H1 (cell line): ENCODE measurements around the gene ANKS1A. TPM values are rescaled to one million over a fixed set of nuclear protein-coding genes. Genes with fewer than 3 reads are reported as not detected.

Source experiments
- CTCF ChIA-PET: fragments of 300-600 bp; sonication (Branson Sonifier 250); formaldehyde crosslinking; loops from one replicate; lab custom pipeline; 2021; ENCODE audit not compliant: partially characterized antibody; lab: Charles Lee
- POLR2A ChIA-PET: fragments of 300-600 bp; sonication (Branson Sonifier 250); formaldehyde crosslinking; loops from one replicate; lab custom pipeline; 2021; ENCODE audit warnings: inconsistent platforms; ENCODE audit not compliant: partially characterized antibody; lab: Charles Lee
- DNase-seq, 2 experiments: peaks; one replicate each; pipeline versions ENCODE4 v3.0.0 to v3.0.0-alpha.2; 2010 to 2022; ENCODE audit warnings: low spot score in 2 of 2, low read depth in 1 of 2, mixed read lengths in 1 of 2
- FAIRE-seq: peaks from 2 replicates; lab custom pipeline; 2011; peaks lifted over from hg19 to GRCh38; lab: Jason Lieb, UNC
- H2AFZ ChIP-seq: 2 replicates; pipeline ENCODE4 v1.8.1; 2012; ENCODE audit warnings: low read length, inconsistent platforms
- H2AK5ac ChIP-seq: 2 replicates; pipeline ENCODE4 v1.6.1; 2013; ENCODE audit warnings: low read depth, low read length
- H2BK120ac ChIP-seq: replicated peaks from 2 replicates; pipeline ENCODE3; 2013; ENCODE audit warnings: low read depth, low read length, inconsistent platforms
- H2BK12ac ChIP-seq: 2 replicates; pipeline ENCODE4 v1.6.1; 2013; ENCODE audit warnings: low read depth, low read length
- H2BK15ac ChIP-seq: 2 replicates; pipeline ENCODE4 v1.6.1; 2013; ENCODE audit warnings: low read length
- H2BK20ac ChIP-seq: 2 replicates; pipeline ENCODE4 v1.6.1; 2013; ENCODE audit warnings: low read length
- H2BK5ac ChIP-seq: 2 replicates; pipeline ENCODE4 v1.6.1; 2013; ENCODE audit warnings: low read depth, low read length
- H3K14ac ChIP-seq: 2 replicates; pipeline ENCODE4 v1.6.1; 2013; ENCODE audit warnings: inconsistent platforms; ENCODE audit not compliant: insufficient read length
- H3K18ac ChIP-seq: 2 replicates; pipeline ENCODE4 v1.6.1; 2013; ENCODE audit warnings: low read length; ENCODE audit errors: extremely low read depth
- H3K23ac ChIP-seq: 2 replicates; pipeline ENCODE4 v1.6.1; 2013; ENCODE audit warnings: inconsistent platforms; ENCODE audit not compliant: insufficient read length
- H3K23me2 ChIP-seq: 2 replicates; pipeline ENCODE4 v1.6.1; 2013; ENCODE audit warnings: low read depth, low read length
- H3K27ac ChIP-seq: 2 replicates; pipeline ENCODE4 v1.6.1; 2011; ENCODE audit warnings: low read depth, low read length, inconsistent platforms
- H3K27me3 ChIP-seq, 4 experiments: replicated peaks in 1 of 4; 1 replicate in 1 of 4; 2 replicates in 3 of 4; pipeline versions ENCODE4 v1.6.1 to v1.8.1; 2011 to 2013; ENCODE audit warnings: low read length in 3 of 4, mild to moderate bottlenecking in 3 of 4, inconsistent platforms in 2 of 4, mixed read lengths in 2 of 4, moderate library complexity in 1 of 4; ENCODE audit not compliant: control insufficient read depth in 3 of 4, insufficient read depth in 3 of 4; ENCODE audit errors: extremely low read depth in 1 of 4
- H3K36me3 ChIP-seq, 4 experiments: 2 replicates each; pipeline versions ENCODE4 v1.6.1 to v1.8.1; 2011 to 2013; ENCODE audit warnings: mild to moderate bottlenecking in 4 of 4, low read length in 3 of 4, moderate library complexity in 2 of 4, control low read depth in 1 of 4, inconsistent platforms in 1 of 4; ENCODE audit not compliant: insufficient read depth in 4 of 4, control insufficient read depth in 2 of 4
- H3K4ac ChIP-seq: replicated peaks from 2 replicates; pipeline ENCODE3; 2013; ENCODE audit warnings: low read length, low read depth, mixed read lengths, inconsistent platforms; ENCODE audit not compliant: insufficient read length
- H3K4me1 ChIP-seq, 4 experiments: replicated peaks in 1 of 4; 1 replicate in 1 of 4; 2 replicates in 3 of 4; pipeline versions ENCODE4 v1.6.1 to v1.8.1; 2011 to 2013; ENCODE audit warnings: low read length in 3 of 4, inconsistent platforms in 2 of 4, mixed read lengths in 1 of 4; ENCODE audit not compliant: insufficient read depth in 4 of 4, control insufficient read depth in 3 of 4
- H3K4me2 ChIP-seq, 2 experiments: 2 replicates each; pipeline versions ENCODE4 v1.6.1 to v1.8.1; 2011 to 2013; ENCODE audit warnings: low read depth in 2 of 2, low read length in 2 of 2, control low read depth in 1 of 2, inconsistent platforms in 1 of 2, mild to moderate bottlenecking in 1 of 2; ENCODE audit not compliant: insufficient read depth in 1 of 2
- H3K4me3 ChIP-seq, 4 experiments: fragments of 200-600, 300-600 bp in 1 of 4; sonication (generic), shearing (Covaris generic), sonication (Bioruptor Twin) in 1 of 4; 2 replicates each; pipeline versions ENCODE4 v1.5.1 to v1.8.1; 2011 to 2016; ENCODE audit warnings: low read length in 4 of 4, low read depth in 3 of 4, control low read depth in 2 of 4, inconsistent platforms in 2 of 4, mild to moderate bottlenecking in 2 of 4, mixed read lengths in 1 of 4, moderate library complexity in 1 of 4; ENCODE audit not compliant: insufficient read depth in 2 of 4; ENCODE audit errors: extremely low read depth in 1 of 4
- H3K56ac ChIP-seq: replicated peaks from 2 replicates; pipeline ENCODE3; 2013; ENCODE audit warnings: low read depth, mild to moderate bottlenecking, mixed read lengths, low read length, inconsistent platforms; ENCODE audit not compliant: insufficient read length
- H3K79me1 ChIP-seq: 2 replicates; pipeline ENCODE4 v1.6.1; 2013; ENCODE audit warnings: low read depth, low read length, control low read depth
- H3K79me2 ChIP-seq, 2 experiments: 2 replicates each; pipeline versions ENCODE4 v1.6.1 to v1.8.1; 2012 to 2013; ENCODE audit warnings: low read length in 2 of 2, mild to moderate bottlenecking in 2 of 2, inconsistent platforms in 1 of 2; ENCODE audit not compliant: insufficient read depth in 2 of 2, control insufficient read depth in 1 of 2
- H3K9ac ChIP-seq, 4 experiments: replicated peaks in 1 of 4; 1 replicate in 1 of 4; 2 replicates in 3 of 4; pipeline versions ENCODE4 v1.6.1 to v1.8.1; 2011 to 2013; ENCODE audit warnings: low read depth in 3 of 4, low read length in 3 of 4, control low read depth in 2 of 4, mild to moderate bottlenecking in 2 of 4, moderate library complexity in 2 of 4, inconsistent platforms in 1 of 4; ENCODE audit errors: extremely low read depth in 1 of 4
- H3K9me3 ChIP-seq, 2 experiments: 2 replicates each; pipeline versions ENCODE4 v1.6.1 to v1.8.1; 2012 to 2013; ENCODE audit warnings: mild to moderate bottlenecking in 2 of 2, moderate library complexity in 2 of 2, control low read depth in 1 of 2, inconsistent platforms in 1 of 2, low read depth in 1 of 2, low read length in 1 of 2, mixed read lengths in 1 of 2; ENCODE audit not compliant: insufficient read depth in 2 of 2
- H4K20me1 ChIP-seq, 2 experiments: replicated peaks in 1 of 2; 2 replicates each; pipeline versions ENCODE3 to v1.8.1; 2011 to 2013; ENCODE audit warnings: inconsistent platforms in 2 of 2, low read length in 2 of 2, mild to moderate bottlenecking in 1 of 2; ENCODE audit not compliant: insufficient read depth in 2 of 2, control insufficient read depth in 1 of 2
- H4K5ac ChIP-seq: 2 replicates; pipeline ENCODE4 v1.6.1; 2013; ENCODE audit warnings: low read length, low read depth, mixed read lengths, inconsistent platforms; ENCODE audit not compliant: insufficient read length
- H4K8ac ChIP-seq: 2 replicates; pipeline ENCODE4 v1.8.0; 2013; ENCODE audit warnings: mild to moderate bottlenecking, moderate library complexity, low read length, inconsistent platforms; ENCODE audit not compliant: insufficient read depth; ENCODE audit errors: extremely low read depth
- H4K91ac ChIP-seq: replicated peaks from 2 replicates; pipeline ENCODE3; 2013; ENCODE audit warnings: low read length, mixed read lengths, inconsistent platforms; ENCODE audit not compliant: insufficient read length
- HDAC6 ChIP-seq: IDR thresholded peaks from one replicate; pipeline ENCODE4 v1.7.1; 2012; ENCODE audit warnings: low read depth, mild to moderate bottlenecking, inconsistent platforms, low read length, moderate library complexity
- TEAD4 ChIP-seq: IDR thresholded peaks from 2 replicates; pipeline ENCODE4 v1.6.1; 2012; ENCODE audit warnings: low read depth, low read length, inconsistent platforms, mixed read lengths
- WGBS, 2 experiments: shearing (Covaris generic) in 1 of 2; methylation state at CpG; one replicate each; pipeline versions ENCODE4 v1.1.6 to v1.1.7; 2013 to 2015; ENCODE audit warnings: low lambda C conversion rate in 2 of 2, mixed read lengths in 2 of 2, inconsistent platforms in 1 of 2, low coverage in 1 of 2, missing lambda C conversion rate in 1 of 2; ENCODE audit not compliant: insufficient replicate concordance in 2 of 2, insufficient coverage in 1 of 2, insufficient read length in 1 of 2; ENCODE audit errors: extremely low coverage in 1 of 2, missing lambda C conversion rate in 1 of 2; 5-methylcytosine and 5-hydroxymethylcytosine counted together
- polyA plus RNA-seq, 7 experiments: library from polyadenylated mRNA; depleted of rRNA in 3 of 7; stranded (reverse) in 5 of 7; unstranded in 2 of 7; fragments of >200 nt in 5 of 7; fragments of 200-250 nt in 2 of 7; gene quantifications; 1 replicate in 5 of 7; 2 replicates in 1 of 7; 4 replicates in 1 of 7; pipeline versions ENCODE4 v1.2.1 to v1.2.3, GENCODE V29; 2011 to 2013; ENCODE audit warnings: missing spikeins in 2 of 7, mixed read lengths in 2 of 7
- total RNA-seq: library from RNA; stranded (reverse); fragmentation: NEBNext Ultra II Directional; extraction: Animal tissue kit (Norgen Biotek cat#: 25700); gene quantifications from 2 replicates; pipeline ENCODE4 v1.2.1, GENCODE V29; 2021

The ANKS1A gene
- total and polyA plus RNA-seq, 2 of the 8 experiments (the other 6 are each of a cell fraction or from before 2014, with no cell fraction given), result 9.8 to 30.9 TPM

DNA sequence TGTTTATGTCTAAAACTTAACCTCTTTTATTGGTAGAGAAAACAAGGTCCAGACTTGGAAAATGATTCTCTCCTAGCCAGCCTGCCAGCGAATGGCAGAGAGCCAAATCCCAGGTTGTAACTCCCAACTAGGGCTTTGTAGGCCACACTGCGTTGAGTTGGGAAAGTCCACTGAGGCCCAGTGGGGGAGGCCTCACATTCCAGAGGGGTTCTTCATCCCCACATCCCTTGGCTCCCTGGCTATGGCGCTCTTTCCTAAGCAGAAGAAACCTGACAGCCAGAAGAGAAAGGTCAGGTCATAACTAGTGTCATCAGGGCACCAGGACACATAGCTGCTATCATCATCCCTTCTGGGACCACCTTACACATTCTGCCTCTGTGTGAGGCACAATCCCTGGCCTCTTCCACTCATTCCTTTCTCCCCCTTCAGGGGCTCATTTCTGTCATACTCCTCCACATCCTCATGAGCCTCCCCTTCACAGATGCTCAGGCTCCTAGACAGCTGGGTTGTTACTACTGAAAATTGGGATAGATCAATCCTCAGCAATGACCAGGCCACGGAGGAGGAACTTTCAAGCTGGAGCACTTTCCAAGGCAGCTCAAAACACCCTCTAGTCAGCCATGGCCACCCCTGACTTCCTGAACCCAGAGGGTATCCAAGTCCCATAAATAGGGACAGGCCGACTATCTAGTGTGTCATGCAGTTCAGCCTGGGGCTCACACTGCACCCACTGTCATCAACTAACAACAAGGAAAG lies 203.5 kb downstream of the ANKS1A start:
- H3K27ac ChIP-seq, result 0 out of 2 replicates have a peak overlapping the region, but pooled peaks have one; percentile 17
- FAIRE-seq, result no peak
- ChIA-PET POLR2A (interaction anchor here (1.2 kb wide), 1 partner anchor 74 kb away, joined by 4 read pairs; no protein-coding TSS in a partner anchor), CTCF (interaction anchor here (0.5 to 4.8 kb wide), 9 partner anchors 18 to 339 kb away, joined by 3 to 20 read pairs (median 4); no protein-coding TSS in a partner anchor)
- peak in 1 of 2 experiments; percentile 35 for DNase-seq
- H3K18ac ChIP-seq, result no peak overlapping the region
- peaks cover 0 to 5% (median 2%) of the 10 kb centered on the region in 4 experiments; a peak in 4 of 8 replicates for H3K36me3 ChIP-seq
- H3K4me3 ChIP-seq, result no peak overlapping the region
- H2BK5ac ChIP-seq, result no peak overlapping the region
- no peaks in the 10 kb centered on the region for H4K20me1 ChIP-seq
- H2BK15ac ChIP-seq, result no peak overlapping the region
- no peaks in the 10 kb centered on the region for H3K79me1 ChIP-seq
- H2AK5ac ChIP-seq, result no peak overlapping the region
- no peak overlapping the region for H2BK120ac ChIP-seq
- no peaks in the 10 kb centered on the region for H3K27me3 ChIP-seq
- no peak overlapping the region for H2BK12ac ChIP-seq
- H3K4ac ChIP-seq, result no peak overlapping the region
- H3K9ac ChIP-seq, result no peak overlapping the region
- WGBS, 2 experiments, result 93% methylated on average over 5 of the region's 5 CpGs; no CpG with 5 or more reads in 1 of the 2 experiments
- no peak overlapping the region for H2AFZ ChIP-seq
- no peak overlapping the region for H2BK20ac ChIP-seq
- H4K8ac ChIP-seq, result no peak overlapping the region
- no peak overlapping the region for H4K91ac ChIP-seq
- H3K4me1 ChIP-seq, result peaks cover 0 to 8% (median 3%) of the 10 kb centered on the region in 4 experiments; a peak in 6 of 7 replicates
- H3K79me2 ChIP-seq, result no peaks in the 10 kb centered on the region
- H3K23ac ChIP-seq, result no peak overlapping the region
- H3K14ac ChIP-seq, result no peak overlapping the region
- no peaks in the 10 kb centered on the region for H3K23me2 ChIP-seq
- H4K5ac ChIP-seq, result no peak overlapping the region
- H3K56ac ChIP-seq, result no peak overlapping the region
- no peaks in the 10 kb centered on the region for H3K9me3 ChIP-seq
- no peak overlapping the region for H3K4me2 ChIP-seq
- TF ChIP-seq TEAD4 (0 out of 2 replicates have a peak, but pooled peaks have one; percentile 38), HDAC6 (no peak)
